D721Med (cell line): Measurements from ENCODE around the gene CRTAC1.

Experiments used
- DNase-seq: peaks from one replicate; pipeline ENCODE4 v3.0.0; 2011; ENCODE audit warnings: low spot score; ENCODE audit not compliant: insufficient read length
- FAIRE-seq: peaks from 2 replicates; lab custom pipeline; 2011; peaks lifted over from hg19 to GRCh38; lab: Jason Lieb, UNC
- CTCF ChIP-seq: IDR thresholded peaks from 2 replicates; pipeline ENCODE4 v1.5.1; 2012; ENCODE audit warnings: mild to moderate bottlenecking, control low read depth; ENCODE audit not compliant: insufficient read depth; ENCODE audit errors: missing control alignments

The CRTAC1 gene

GRCh38 chr10:97838091-97838490, 192.3 kb downstream of the CRTAC1 start:
- DNase-seq (no peak), FAIRE-seq (no peak)
- TF ChIP-seq CTCF: no peak

GRCh38 chr10:97836446-97836845, 194.0 kb downstream of the CRTAC1 start:
- FAIRE-seq (no peak), DNase-seq (no peak)
- TF ChIP-seq CTCF: no peak

DNA sequence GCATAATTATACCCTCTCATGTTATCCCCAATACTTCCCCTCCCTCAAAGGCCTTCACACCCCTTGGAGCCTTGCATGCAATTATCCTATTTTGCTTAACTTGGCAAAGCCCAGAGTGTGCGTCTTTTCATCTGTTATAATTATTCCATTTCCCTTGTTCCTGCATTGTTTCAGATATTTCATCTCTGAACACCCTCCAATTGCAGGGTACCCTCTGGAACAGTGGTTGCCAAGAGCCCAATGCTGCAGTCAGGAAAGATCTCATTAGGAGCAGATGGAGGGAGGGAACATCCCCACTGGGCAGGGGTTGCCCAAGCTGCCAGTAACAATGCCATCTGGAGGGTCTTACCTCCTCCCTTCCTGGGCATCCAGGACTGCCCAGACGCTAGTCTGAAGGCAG, 199.2 kb downstream of the CRTAC1 start:
- DNase-seq (no peak), FAIRE-seq (no peak)
- TF ChIP-seq CTCF: no peak

- no peak for TF ChIP-seq CTCF
- FAIRE-seq (no peak), DNase-seq (no peak)
These were observed 200.4 kb downstream of the CRTAC1 start for GRCh38 chr10:97830064-97830463.

DNA sequence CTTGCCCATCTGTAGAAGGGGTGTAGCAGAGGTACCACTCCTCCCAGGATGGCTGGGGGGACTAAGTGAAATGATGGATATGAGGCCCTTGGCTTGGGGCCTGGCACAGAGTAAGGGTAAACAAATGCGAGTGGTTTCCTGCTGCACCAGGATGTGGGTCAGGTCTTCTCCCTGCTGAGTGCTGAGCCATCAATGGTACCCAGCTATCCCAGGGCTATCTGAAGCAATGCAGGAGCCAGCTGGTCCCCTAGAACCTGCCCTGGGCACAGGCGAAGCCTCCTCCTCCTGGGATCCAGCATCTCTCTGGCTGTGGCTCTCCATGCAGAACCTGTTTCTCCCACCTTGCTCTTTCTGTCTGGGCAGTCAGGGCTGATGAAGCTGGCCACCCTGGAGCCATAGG, 201.7 kb downstream of the CRTAC1 start:
- TF ChIP-seq CTCF: no peak
- FAIRE-seq: no peak
- DNase-seq: no peak

DNA sequence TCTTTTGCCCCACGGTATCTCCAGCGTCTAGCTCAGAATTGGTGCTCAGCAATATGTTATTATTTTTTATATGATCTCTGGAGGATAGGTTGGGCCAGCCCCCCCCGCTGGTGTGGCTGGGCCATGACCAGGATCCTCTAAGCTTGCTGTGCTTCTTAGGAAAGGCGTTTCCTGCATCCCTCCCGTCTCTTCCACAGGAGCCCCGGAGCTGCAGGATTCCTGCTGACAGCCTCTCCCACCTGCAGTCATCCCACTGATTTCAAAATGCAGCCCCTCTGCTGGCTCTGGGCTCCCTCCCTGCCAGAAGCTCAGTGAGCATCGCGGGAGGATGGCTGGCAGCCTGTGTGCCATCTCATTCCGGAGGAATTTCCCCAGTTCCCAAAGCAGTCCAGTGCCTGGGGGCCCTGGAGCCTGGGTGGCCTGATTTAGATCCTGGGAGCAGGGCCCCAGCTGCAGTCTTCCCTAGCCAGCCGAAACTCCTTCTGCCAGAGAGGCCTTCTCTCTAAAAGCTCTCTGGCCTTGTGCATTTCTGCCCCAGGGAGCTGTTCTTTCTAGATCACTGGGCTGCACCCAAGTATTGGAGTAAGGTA, 202.6 kb downstream of the CRTAC1 start:
- FAIRE-seq: no peak
- no peak for TF ChIP-seq CTCF
- no peak for DNase-seq

DNA sequence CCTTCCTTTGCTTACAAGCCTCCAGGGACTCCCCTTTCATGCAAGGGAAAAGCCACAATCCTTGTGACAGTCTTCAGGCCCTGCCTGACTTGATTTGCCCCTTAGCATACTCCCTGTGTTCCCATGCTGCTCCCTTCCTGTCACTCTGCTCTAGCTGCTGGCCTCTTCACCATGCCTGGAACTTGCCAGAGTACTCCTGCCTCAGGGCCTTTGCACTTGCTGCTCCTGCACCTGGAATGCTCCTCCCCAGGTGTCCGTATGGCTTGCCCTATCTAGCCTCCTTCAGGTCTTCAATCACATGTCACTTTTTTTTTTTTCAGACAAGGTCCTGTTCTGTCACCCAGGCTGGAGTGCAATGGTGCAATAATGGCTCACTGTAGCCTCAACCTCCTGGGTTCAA, 203.5 kb downstream of the CRTAC1 start:
- TF ChIP-seq CTCF: no peak
- no peak for FAIRE-seq
- no peak for DNase-seq
